HepG2 (cell line): ENCODE measurements around the gene DOCK2. TPM values are rescaled to one million over a fixed set of nuclear protein-coding genes. Genes with fewer than 3 reads are reported as not detected.

Source experiments
- ATAC-seq: fragments of 200-7000 bp; cut with Tn5 transposase; 3 replicates; pipeline ENCODE4 v1.9.1; 2020; ENCODE audit warnings: mild to moderate bottlenecking, moderate library complexity
- BruUV-seq: library from RNA; stranded (reverse); fragments of 400-500 nt; replicated peaks from 2 replicates; lab custom pipeline; 2021; lab: Mats Ljungman, UMichigan
- CTCF ChIA-PET: fragments of 300-600 bp; formaldehyde crosslinking; extraction: SDS; loops from one replicate; lab custom pipeline; 2021; ENCODE audit warnings: low total read pairs, inconsistent platforms, low intra/inter-chr PET ratio; lab: Yijun Ruan, JAX
- POLR2A ChIA-PET: fragments of 350-600 bp; sonication (Branson Sonifier 250); formaldehyde crosslinking; loops from one replicate; lab custom pipeline; 2020; ENCODE audit warnings: antibody characterized with exemption, inconsistent platforms; lab: Yijun Ruan, JAX
- DNase-seq: peaks from one replicate; pipeline ENCODE4 v3.0.0-alpha.2; 2015; ENCODE audit warnings: low spot score
- FAIRE-seq: peaks from 3 replicates; lab custom pipeline; 2011; peaks lifted over from hg19 to GRCh38; lab: Jason Lieb, UNC
- H2AFZ ChIP-seq: one replicate; pipeline ENCODE4 v1.6.1; 2011; ENCODE audit warnings: low read length, inconsistent platforms
- H3K27ac ChIP-seq: fragments of 300-600 bp; 3 replicates; pipeline ENCODE4 v1.8.0; 2011; ENCODE audit warnings: mixed run types, mild to moderate bottlenecking, mixed read lengths, low read length, inconsistent platforms; ENCODE audit not compliant: insufficient read depth; ENCODE audit errors: extremely low read length
- H3K27me3 ChIP-seq, 2 experiments: fragments of 200-600 bp in 1 of 2; 2 replicates in 1 of 2; 3 replicates in 1 of 2; pipeline versions ENCODE4 v1.6.0 to v1.8.0; 2011; ENCODE audit warnings: low read length in 2 of 2, mild to moderate bottlenecking in 2 of 2, moderate library complexity in 2 of 2, inconsistent platforms in 1 of 2; ENCODE audit not compliant: insufficient read depth in 2 of 2, control insufficient read depth in 1 of 2
- H3K36me3 ChIP-seq, 2 experiments: fragments of 200-600 bp in 1 of 2; replicated peaks in 1 of 2; 2 replicates in 1 of 2; 3 replicates in 1 of 2; pipeline versions ENCODE4 v1.5.1 to v1.8.0; 2011; ENCODE audit warnings: low read length in 2 of 2, inconsistent platforms in 1 of 2; ENCODE audit not compliant: insufficient read depth in 2 of 2, control insufficient read depth in 1 of 2
- H3K4me1 ChIP-seq: 2 replicates; pipeline ENCODE4 v1.5.1; 2012; ENCODE audit warnings: low read length, inconsistent platforms; ENCODE audit not compliant: insufficient read depth
- H3K4me2 ChIP-seq: 2 replicates; pipeline ENCODE4 v1.6.0; 2011; ENCODE audit warnings: low read depth, low read length, inconsistent platforms
- H3K4me3 ChIP-seq, 3 experiments: fragments of 200-600 bp in 1 of 3; sonication (generic), shearing (Covaris generic) in 1 of 3; replicated peaks in 1 of 3; 2 replicates each; pipeline ENCODE4 v1.5.1; 2011 to 2016; ENCODE audit warnings: low read length in 3 of 3, inconsistent platforms in 2 of 3, low read depth in 2 of 3, mild to moderate bottlenecking in 2 of 3, control low read depth in 1 of 3, mixed read lengths in 1 of 3; ENCODE audit not compliant: insufficient read depth in 1 of 3
- H3K79me2 ChIP-seq: one replicate; pipeline ENCODE4 v1.6.1; 2011; ENCODE audit warnings: low read length, inconsistent platforms; ENCODE audit not compliant: insufficient read depth
- H3K9ac ChIP-seq: 2 replicates; pipeline ENCODE4 v1.6.0; 2011; ENCODE audit warnings: mild to moderate bottlenecking, low read depth, low read length, inconsistent platforms; ENCODE audit not compliant: insufficient read depth
- H3K9me3 ChIP-seq: 2 replicates; pipeline ENCODE4 v1.5.1; 2012; ENCODE audit warnings: mild to moderate bottlenecking, low read length
- H4K20me1 ChIP-seq: 2 replicates; pipeline ENCODE4 v1.6.0; 2011; ENCODE audit warnings: inconsistent platforms, mild to moderate bottlenecking, low read length, moderate library complexity; ENCODE audit not compliant: insufficient read depth
- CREB1 ChIP-seq, 2 experiments: fragments of 450-650 bp in 1 of 2; IDR thresholded peaks; 2 replicates each; pipeline ENCODE4 v1.6.1; 2016 to 2017; ENCODE audit warnings: control low read depth in 1 of 2, mild to moderate bottlenecking in 1 of 2, missing compliant biosample characterization in 1 of 2, missing genetic modification characterization in 1 of 2
- HOXA9 ChIP-seq: sonication (generic); formaldehyde crosslinking; IDR thresholded peaks from 2 replicates; pipeline ENCODE4 v1.8.1; 2022; ENCODE audit warnings: missing genetic modification reagents, mild to moderate bottlenecking, moderate library complexity, borderline replicate concordance
- LCORL ChIP-seq, 2 experiments: fragments of 450-650 bp in 1 of 2; sonication (generic) in 1 of 2; formaldehyde crosslinking in 1 of 2; IDR thresholded peaks; 2 replicates each; pipeline versions ENCODE4 v1.5.0 to v1.6.1; 2017 to 2020; ENCODE audit warnings: antibody characterized with exemption in 1 of 2, missing genetic modification reagents in 1 of 2
- MBNL3 ChIP-seq: fragments of 250-450 bp; sonication (Bioruptor Pico); conservative IDR thresholded peaks from 2 replicates; pipeline ENCODE4 v1.8.0; 2022; ENCODE audit warnings: mild to moderate bottlenecking, inconsistent platforms
- PRPF4 ChIP-seq: fragments of 200-400 bp; formaldehyde crosslinking; IDR thresholded peaks from 2 replicates; pipeline ENCODE4 v1.6.1; 2016; ENCODE audit warnings: low read length, low read depth; ENCODE audit not compliant: poor library complexity, severe bottlenecking
- SP4 ChIP-seq: sonication (generic); formaldehyde crosslinking; IDR thresholded peaks from 2 replicates; pipeline ENCODE4 v1.8.1; 2023; ENCODE audit warnings: mild to moderate bottlenecking, missing genetic modification reagents
- THAP9 ChIP-seq: sonication (generic); formaldehyde crosslinking; IDR thresholded peaks from 2 replicates; pipeline ENCODE4; 2020; ENCODE audit warnings: missing genetic modification reagents, mild to moderate bottlenecking, borderline replicate concordance
- U2AF1 ChIP-seq: fragments of 200-400 bp; formaldehyde crosslinking; optimal IDR thresholded peaks from 2 replicates; pipeline ENCODE3; 2017; ENCODE audit warnings: mild to moderate bottlenecking, low read depth, low read length
- ZBTB21 ChIP-seq: sonication (generic); formaldehyde crosslinking; IDR thresholded peaks from 2 replicates; pipeline ENCODE4 v1.4.0; 2020; ENCODE audit warnings: missing genetic modification reagents
- ZNF460 ChIP-seq: sonication (generic); formaldehyde crosslinking; IDR thresholded peaks from 2 replicates; pipeline ENCODE4 v1.5.1; 2020; ENCODE audit warnings: missing genetic modification reagents, mild to moderate bottlenecking, borderline replicate concordance
- ZNF709 ChIP-seq: sonication (generic); formaldehyde crosslinking; IDR thresholded peaks from 2 replicates; pipeline ENCODE4 v1.5.0; 2020; ENCODE audit warnings: mild to moderate bottlenecking, missing genetic modification reagents
- WGBS: methylation state at CpG from one replicate; pipeline ENCODE4 v1.1.6; 2017; ENCODE audit warnings: low lambda C conversion rate; 5-methylcytosine and 5-hydroxymethylcytosine counted together
- in situ Hi-C: cut with HindIII; loops from 2 replicates; pipeline ENCODE4 v1.10.0; 2017; ENCODE audit warnings: low pct_unique_long_range_greater_than_20kb; ENCODE audit not compliant: extremely low pct_ligation_motif_present
- intact Hi-C: fragments of 100-400 bp; cut with micrococcal nuclease; formaldehyde crosslinking; loops from one replicate; pipeline ENCODE4 v1.10.0; 2022; ENCODE audit not compliant: unreplicated experiment
- polyA plus RNA-seq, 8 experiments: library from polyadenylated mRNA; depleted of rRNA in 3 of 8; stranded (reverse) in 7 of 8; unstranded in 1 of 8; fragments of >200 nt; fragmentation: Illumina TruSeq in 4 of 8; extraction: Trizol in 4 of 8; gene quantifications; 2 replicates each; pipeline versions ENCODE4 v1.2.1 to v1.2.3, GENCODE V29; 2011 to 2016; ENCODE audit warnings: low read depth in 4 of 8, missing spikeins in 1 of 8, mixed read lengths in 1 of 8; ENCODE audit not compliant: insufficient read depth in 1 of 8
- total RNA-seq, 5 experiments: library from RNA; depleted of rRNA; stranded (reverse); fragments of >200 nt; fragmentation: Illumina TruSeq; extraction: Trizol; gene quantifications; 2 replicates each; pipeline ENCODE4 v1.2.3, GENCODE V29; 2016; ENCODE audit warnings: low read depth in 1 of 5
- TF ChIP-seq, protein P1 (sequence below): IDR thresholded peaks from 2 replicates; pipeline ENCODE4 v1.6.1; 2018; ENCODE audit warnings: missing genetic modification reagents
- TF ChIP-seq, protein P2 (sequence below): sonication (generic); formaldehyde crosslinking; IDR thresholded peaks from 2 replicates; pipeline ENCODE4 v1.8.1; 2022; ENCODE audit warnings: low read depth, mild to moderate bottlenecking, missing genetic modification reagents

DOCK2 gene
- total and polyA plus RNA-seq, 2 of the 13 experiments (the other 11 are each of a cell fraction or from before 2014, with no cell fraction given), result not detected

GRCh38 chr5:169697976-169698375 is 60.9 kb downstream of the DOCK2 start:
- Histone ChIP-seq H3K4me2 (no peak overlapping the region), H3K79me2 (no peaks in the 10 kb centered on the region), H3K9me3 (no peaks in the 10 kb centered on the region), H3K36me3 (no peaks in the 10 kb centered on the region), H2AFZ (no peak overlapping the region), H4K20me1 (no peaks in the 10 kb centered on the region), H3K4me3 (no peak overlapping the region), H3K9ac (no peak overlapping the region), H3K27ac (no peak overlapping the region), H3K4me1 (no peaks in the 10 kb centered on the region), H3K27me3 (peaks cover 0 to 4% of the 10 kb centered on the region in 2 experiments; a peak in 2 of 5 replicates)
- TF ChIP-seq LCORL (IDR thresholded peaks at IDR 0.05) (no peak), LCORL (CRISPR knock-in tag; IDR thresholded peaks at IDR 0.05) (no peak), ZNF460 (CRISPR knock-in tag) (no peak), ZNF709 (CRISPR knock-in tag) (no peak), SP4 (CRISPR knock-in tag) (no peak), THAP9 (CRISPR knock-in tag) (no peak), ZBTB21 (no peak), U2AF1 (no peak), CREB1 (IDR thresholded peaks at IDR 0.05) (no peak), CREB1 (CRISPR knock-in tag; IDR thresholded peaks at IDR 0.05) (no peak), MBNL3 (no peak), HOXA9 (CRISPR knock-in tag) (no peak), PRPF4 (no peak)
- TF ChIP-seq, protein P1, sequence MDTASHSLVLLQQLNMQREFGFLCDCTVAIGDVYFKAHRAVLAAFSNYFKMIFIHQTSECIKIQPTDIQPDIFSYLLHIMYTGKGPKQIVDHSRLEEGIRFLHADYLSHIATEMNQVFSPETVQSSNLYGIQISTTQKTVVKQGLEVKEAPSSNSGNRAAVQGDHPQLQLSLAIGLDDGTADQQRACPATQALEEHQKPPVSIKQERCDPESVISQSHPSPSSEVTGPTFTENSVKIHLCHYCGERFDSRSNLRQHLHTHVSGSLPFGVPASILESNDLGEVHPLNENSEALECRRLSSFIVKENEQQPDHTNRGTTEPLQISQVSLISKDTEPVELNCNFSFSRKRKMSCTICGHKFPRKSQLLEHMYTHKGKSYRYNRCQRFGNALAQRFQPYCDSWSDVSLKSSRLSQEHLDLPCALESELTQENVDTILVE (CRISPR knock-in tag), result no peak
- TF ChIP-seq, protein P2, sequence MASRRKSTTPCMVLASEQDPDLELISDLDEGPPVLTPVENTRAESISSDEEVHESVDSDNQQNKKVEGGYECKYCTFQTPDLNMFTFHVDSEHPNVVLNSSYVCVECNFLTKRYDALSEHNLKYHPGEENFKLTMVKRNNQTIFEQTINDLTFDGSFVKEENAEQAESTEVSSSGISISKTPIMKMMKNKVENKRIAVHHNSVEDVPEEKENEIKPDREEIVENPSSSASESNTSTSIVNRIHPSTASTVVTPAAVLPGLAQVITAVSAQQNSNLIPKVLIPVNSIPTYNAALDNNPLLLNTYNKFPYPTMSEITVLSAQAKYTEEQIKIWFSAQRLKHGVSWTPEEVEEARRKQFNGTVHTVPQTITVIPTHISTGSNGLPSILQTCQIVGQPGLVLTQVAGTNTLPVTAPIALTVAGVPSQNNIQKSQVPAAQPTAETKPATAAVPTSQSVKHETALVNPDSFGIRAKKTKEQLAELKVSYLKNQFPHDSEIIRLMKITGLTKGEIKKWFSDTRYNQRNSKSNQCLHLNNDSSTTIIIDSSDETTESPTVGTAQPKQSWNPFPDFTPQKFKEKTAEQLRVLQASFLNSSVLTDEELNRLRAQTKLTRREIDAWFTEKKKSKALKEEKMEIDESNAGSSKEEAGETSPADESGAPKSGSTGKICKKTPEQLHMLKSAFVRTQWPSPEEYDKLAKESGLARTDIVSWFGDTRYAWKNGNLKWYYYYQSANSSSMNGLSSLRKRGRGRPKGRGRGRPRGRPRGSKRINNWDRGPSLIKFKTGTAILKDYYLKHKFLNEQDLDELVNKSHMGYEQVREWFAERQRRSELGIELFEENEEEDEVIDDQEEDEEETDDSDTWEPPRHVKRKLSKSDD (CRISPR knock-in tag), result no peak
- ATAC-seq, result no peak
- ChIA-PET CTCF (no interaction called here), POLR2A (no interaction called here)
- DNase-seq, result no peak
- in situ Hi-C loops, result loop anchor here (5.0 kb wide), 1 partner anchor 284 kb away; the partner anchor contains the start of gene INSYN2B
- intact Hi-C loops, result no loop called here
- no peak for FAIRE-seq
- no TSS peak for BruUV-seq
- 0% methylated on average over 3 of the region's 3 CpGs for whole genome bisulfite sequencing
